ENCODE measurements around the gene KDM3B. TPM values are rescaled to one million over a fixed set of nuclear protein-coding genes. Genes with fewer than 3 reads are reported as not detected.

Gene KDM3B
- total and polyA plus RNA-seq, 2 of the 8 experiments (the other 6 are each of a cell fraction or from before 2014, with no cell fraction given): 27.1 to 78.1 TPM

- TF ChIP-seq KDM1A (IDR thresholded peaks at IDR 0.05; ENCODE audit: borderline replicate concordance, low read length) (no peak), MAX (IDR thresholded peaks at IDR 0.05) (no peak), SRF (IDR thresholded peaks at IDR 0.05; ENCODE audit: low read depth, low read length) (no peak), JUN (IDR thresholded peaks at IDR 0.05; ENCODE audit: low read depth, low read length) (no peak), EP300 (IDR thresholded peaks at IDR 0.05; ENCODE audit: borderline replicate concordance in 1 of 2, low read depth in 2 of 2, low read length in 2 of 2) (no peak), RFX5 (IDR thresholded peaks at IDR 0.05; ENCODE audit: borderline replicate concordance, low read depth, low read length) (no peak), KDM5A (IDR thresholded peaks at IDR 0.05; ENCODE audit: low read length) (no peak), POLR2A (IDR thresholded peaks at IDR 0.05; ENCODE audit: control extremely low read depth in 1 of 2, low read depth in 2 of 2, low read length in 2 of 2) (peak in 1 of 2 experiments; percentile 92; a peak in 2 of 3 replicates), SIRT6 (IDR thresholded peaks at IDR 0.05; ENCODE audit: low read length) (peak; percentile 75), E2F6 (IDR thresholded peaks at IDR 0.05) (0 out of 2 replicates have a peak, but pooled peaks have one; percentile 0), GABPA (IDR thresholded peaks at IDR 0.05; ENCODE audit: borderline replicate concordance, insufficient read depth, low read length) (no peak), SAP30 (IDR thresholded peaks at IDR 0.05; ENCODE audit: insufficient read depth, insufficient replicate concordance, low read length) (no peak), SIX5 (IDR thresholded peaks at IDR 0.05; ENCODE audit: low read depth, low read length) (no peak), JUND (IDR thresholded peaks at IDR 0.05; ENCODE audit: low read length) (no peak), BCL11A (IDR thresholded peaks at IDR 0.05; ENCODE audit: low read depth in 2 of 2, low read length in 2 of 2) (peak; percentile 6 to 52), USF2 (IDR thresholded peaks at IDR 0.05; ENCODE audit: low read length) (no peak), KDM4A (IDR thresholded peaks at IDR 0.05; ENCODE audit: low read depth, low read length, severe bottlenecking) (peak; percentile 10)
Observed at GRCh38 chr5:138470322-138471051, 118.0 kb downstream of the KDM3B start (continued).

All from H1 (cell line).